ENCODE measurements around the gene MUC5AC.

The MUC5AC gene

GRCh38 chr11:1223346-1224110 lies 65.8 kb downstream of the MUC5AC start:
- no peak for DNase-seq (ENCODE audit: extremely low spot score)
- POLR2A ChIA-PET, result no interaction called here
- TF ChIP-seq PKNOX1 (IDR thresholded peaks at IDR 0.05) (no peak), NFRKB (IDR thresholded peaks at IDR 0.05) (no peak), CTBP1 (IDR thresholded peaks at IDR 0.05; ENCODE audit: borderline replicate concordance) (no peak), ARNT (IDR thresholded peaks at IDR 0.05) (no peak), ZNF384 (IDR thresholded peaks at IDR 0.05) (no peak), FOXK2 (IDR thresholded peaks at IDR 0.05) (no peak), HDGF (IDR thresholded peaks at IDR 0.05; ENCODE audit: borderline replicate concordance) (no peak), TARDBP (IDR thresholded peaks at IDR 0.05) (no peak), LEF1 (IDR thresholded peaks at IDR 0.05; ENCODE audit: borderline replicate concordance) (no peak), FOXA1 (IDR thresholded peaks at IDR 0.05) (no peak), SUZ12 (IDR thresholded peaks at IDR 0.05) (no peak)
- CTCF ChIA-PET, result no interaction called here

GRCh38 chr11:1224111-1224490 lies 66.3 kb downstream of the MUC5AC start:
- no peak for TF ChIP-seq SP1 (IDR thresholded peaks at IDR 0.05)
- no peak for TF ChIP-seq LEF1 (IDR thresholded peaks at IDR 0.05; ENCODE audit: borderline replicate concordance)
- no peak for TF ChIP-seq NFRKB (IDR thresholded peaks at IDR 0.05)
- TF ChIP-seq ELF4 (IDR thresholded peaks at IDR 0.05), result no peak
- no peak for DNase-seq (ENCODE audit: extremely low spot score)
- ChIA-PET POLR2A (no interaction called here), CTCF (no interaction called here)

- ChIA-PET CTCF (interaction anchor here (0.6 kb wide), 1 partner anchor 214 kb away, joined by 3 read pairs; no protein-coding TSS in a partner anchor), POLR2A (no interaction called here)
- DNase-seq (ENCODE audit: extremely low spot score), result no peak
These were observed 67.0 kb downstream of the MUC5AC start for GRCh38 chr11:1224491-1225385.

GRCh38 chr11:1225386-1226225 lies 67.9 kb downstream of the MUC5AC start:
- POLR2A ChIA-PET, result no interaction called here
- CTCF ChIA-PET, result interaction anchor here (0.6 kb wide), 1 partner anchor 214 kb away, joined by 3 read pairs; no protein-coding TSS in a partner anchor
- no peak for DNase-seq (ENCODE audit: extremely low spot score)
- TF ChIP-seq L3MBTL2 (conservative IDR thresholded peaks at IDR 0.05) (no peak), BHLHE40 (IDR thresholded peaks at IDR 0.05; ENCODE audit: borderline replicate concordance) (no peak), FOXM1 (IDR thresholded peaks at IDR 0.05; ENCODE audit: borderline replicate concordance) (no peak), NFRKB (IDR thresholded peaks at IDR 0.05) (no peak), PKNOX1 (IDR thresholded peaks at IDR 0.05) (no peak), ARNT (IDR thresholded peaks at IDR 0.05) (no peak), SP1 (IDR thresholded peaks at IDR 0.05) (no peak), HDGF (IDR thresholded peaks at IDR 0.05; ENCODE audit: borderline replicate concordance) (no peak), ZNF384 (IDR thresholded peaks at IDR 0.05) (no peak), FOXK2 (IDR thresholded peaks at IDR 0.05) (no peak), CTBP1 (IDR thresholded peaks at IDR 0.05; ENCODE audit: borderline replicate concordance) (no peak), TARDBP (IDR thresholded peaks at IDR 0.05) (no peak), LEF1 (IDR thresholded peaks at IDR 0.05; ENCODE audit: borderline replicate concordance) (no peak), FOXA1 (IDR thresholded peaks at IDR 0.05) (no peak), ELF4 (IDR thresholded peaks at IDR 0.05) (no peak)

More at GRCh38 chr11:1224491-1225385, 67.0 kb downstream of the MUC5AC start:
- TF ChIP-seq FOXK2 (IDR thresholded peaks at IDR 0.05) (no peak), SP1 (IDR thresholded peaks at IDR 0.05) (no peak), TARDBP (IDR thresholded peaks at IDR 0.05) (no peak), SUZ12 (IDR thresholded peaks at IDR 0.05) (no peak), LEF1 (IDR thresholded peaks at IDR 0.05; ENCODE audit: borderline replicate concordance) (no peak), FOXM1 (IDR thresholded peaks at IDR 0.05; ENCODE audit: borderline replicate concordance) (no peak), L3MBTL2 (conservative IDR thresholded peaks at IDR 0.05) (no peak), ARNT (IDR thresholded peaks at IDR 0.05) (no peak), HDGF (IDR thresholded peaks at IDR 0.05; ENCODE audit: borderline replicate concordance) (no peak), NFRKB (IDR thresholded peaks at IDR 0.05) (no peak)

GRCh38 chr11:1226226-1226985 lies 68.7 kb downstream of the MUC5AC start:
- TF ChIP-seq SP1 (IDR thresholded peaks at IDR 0.05), result no peak
- no peak for TF ChIP-seq FOXM1 (IDR thresholded peaks at IDR 0.05; ENCODE audit: borderline replicate concordance)
- no peak for TF ChIP-seq PKNOX1 (IDR thresholded peaks at IDR 0.05)
- no peak for TF ChIP-seq NFRKB (IDR thresholded peaks at IDR 0.05)
- CTCF ChIA-PET, result no interaction called here
- POLR2A ChIA-PET, result no interaction called here
- DNase-seq (ENCODE audit: extremely low spot score), result no peak

Measured in HEK293T (cell line).